Fibroblast of gingiva (primary cell): ENCODE data around the gene TMSB15A.
A peak's percentile ranks its signal among the peaks of the same experiment; 100 is the strongest.
"Not testable (repeated sequence)": the region's sequence is repeated elsewhere in the genome, so short reads cannot be mapped to it uniquely, and the experiment has no call there.

Experiments used
- DNase-seq: peaks from one replicate; pipeline ENCODE4 v3.0.0-alpha.2; 2011; ENCODE audit warnings: low read depth

Gene TMSB15A

GRCh38 chrX:102515975-102516941 is at the start of gene TMSB15A:
TSS of gene TMSB15A (minus strand) at chrX:102516739.
- DNase-seq: peak; percentile 0

- DNase-seq: no peak
These were observed 44.0 kb upstream of the TMSB15A start for GRCh38 chrX:102560423-102561068.

- DNase-seq: no peak
These were observed 42.1 kb upstream of the TMSB15A start for GRCh38 chrX:102558607-102559006.

- DNase-seq: no peak
These were observed 31.7 kb upstream of the TMSB15A start for GRCh38 chrX:102548231-102548630.

- DNase-seq: no peak
These were observed 30.4 kb upstream of the TMSB15A start for GRCh38 chrX:102546828-102547493.

GRCh38 chrX:102546175-102546574 is 29.6 kb upstream of the TMSB15A start:
- not testable (repeated sequence) for DNase-seq

GRCh38 chrX:102535958-102536357 is 19.4 kb upstream of the TMSB15A start:
- no peak for DNase-seq

- no peak for DNase-seq
These were observed 787 bp upstream of the TMSB15A start for GRCh38 chrX:102517326-102517725.

- DNase-seq: no peak
These were observed 2.0 kb downstream of the TMSB15A start for GRCh38 chrX:102514536-102514935.

GRCh38 chrX:102498732-102499131 is 17.8 kb downstream of the TMSB15A start:
- no peak for DNase-seq

- DNase-seq: no peak
These were observed 24.8 kb downstream of the TMSB15A start for GRCh38 chrX:102491766-102492165.

GRCh38 chrX:102478765-102479164 is 37.8 kb downstream of the TMSB15A start:
- not testable (repeated sequence) for DNase-seq

- DNase-seq: not testable (repeated sequence)
These were observed 44.7 kb downstream of the TMSB15A start, which contains the start of gene TCP11X2 for GRCh38 chrX:102471762-102472220. TSS of gene TCP11X2 (minus strand) at chrX:102471812.

- not testable (repeated sequence) for DNase-seq
These were observed 46.3 kb downstream of the TMSB15A start for GRCh38 chrX:102470215-102470614.
